Measurements from ENCODE around the gene FLRT2.

Gene FLRT2

DNA sequence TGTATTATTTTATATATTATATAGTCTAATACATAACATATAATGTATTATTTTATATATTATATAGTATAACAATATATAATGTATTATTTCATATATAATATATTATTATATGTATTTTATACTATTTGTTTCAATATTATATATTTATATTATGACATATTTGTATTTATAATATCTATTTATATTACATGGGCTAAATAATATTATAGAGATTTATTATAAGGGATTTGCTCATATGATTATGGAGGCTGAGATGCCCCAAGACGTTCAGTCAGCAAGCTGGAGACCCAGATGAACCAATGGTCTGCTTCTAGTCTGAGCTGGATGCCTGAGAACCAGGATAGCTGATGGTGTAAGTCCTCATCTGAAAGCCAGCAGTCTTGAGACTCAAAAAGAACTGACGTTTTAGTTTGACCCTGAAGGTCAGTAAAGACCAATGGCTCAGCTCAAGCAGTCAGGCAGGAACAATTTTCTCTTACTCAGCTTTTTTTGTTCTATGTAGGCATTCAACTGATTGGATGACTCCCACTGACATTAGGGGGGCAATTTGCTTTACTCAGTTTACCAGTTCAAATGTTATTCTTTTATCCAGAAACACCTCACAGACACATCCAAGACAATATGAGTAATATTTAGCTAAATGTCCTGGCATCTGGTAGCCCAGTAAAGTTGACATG, 130.4 kb downstream of the FLRT2 start:
- CTCF ChIA-PET, result no interaction called here
- Mint-ChIP-seq H3K36me3 (no peaks in the 10 kb centered on the region), H3K27me3 (no peaks in the 10 kb centered on the region), H3K27ac (no peak overlapping the region), H3K4me1 (no peaks in the 10 kb centered on the region), H3K9me3 (peaks cover 2% of the 10 kb centered on the region), H3K4me3 (no peak overlapping the region)
- DNase-seq, result no peak

DNA sequence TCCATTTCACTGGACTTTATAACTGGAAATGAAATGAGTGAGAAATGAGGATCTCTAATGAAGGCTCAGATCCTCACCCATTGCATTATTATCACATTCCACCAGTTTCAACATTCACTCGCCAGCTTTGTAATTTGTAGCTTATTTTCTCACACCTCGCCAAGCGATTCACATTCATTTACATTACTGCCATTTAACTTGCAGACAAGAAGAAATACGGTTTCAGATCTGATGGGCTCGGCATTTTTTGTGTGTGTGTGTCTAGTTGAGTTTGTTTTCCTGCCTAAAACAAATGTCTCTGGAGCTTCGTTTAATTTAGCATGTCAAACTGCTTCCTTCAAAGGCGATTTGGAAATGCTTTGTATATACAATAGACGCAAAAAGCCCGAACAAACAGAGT, 132.2 kb downstream of the FLRT2 start:
- CTCF ChIA-PET, result no interaction called here
- H3K36me3 Mint-ChIP-seq, result no peaks in the 10 kb centered on the region

DNA sequence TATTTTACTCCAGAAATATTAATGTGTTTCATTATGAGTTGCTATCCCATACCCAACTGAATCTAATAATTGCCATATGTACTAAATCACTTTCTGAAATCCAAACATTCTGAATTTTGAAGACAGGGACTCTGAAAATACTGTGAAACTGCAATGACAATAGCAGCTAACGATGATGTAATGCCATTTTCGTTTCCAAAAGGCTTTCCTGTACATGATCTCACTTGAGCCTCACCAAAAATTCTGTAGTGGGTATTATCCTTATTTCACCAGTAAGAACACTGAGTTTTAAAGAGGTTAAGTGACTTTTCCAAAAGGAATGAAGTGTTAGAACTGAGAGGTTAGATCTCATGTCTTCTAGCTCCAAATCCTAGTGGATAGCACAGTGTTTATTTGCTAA, 133.3 kb downstream of the FLRT2 start:
- H3K27ac Mint-ChIP-seq, result no peak overlapping the region

More for the DNA sequence above, 132.2 kb downstream of the FLRT2 start:
- Mint-ChIP-seq H3K27me3 (no peaks in the 10 kb centered on the region), H3K4me3 (no peak overlapping the region), H3K27ac (no peak overlapping the region), H3K4me1 (no peaks in the 10 kb centered on the region), H3K9me3 (peaks cover 2% of the 10 kb centered on the region)
- no peak for DNase-seq

GRCh38 chr14:85663667-85664066, 133.7 kb downstream of the FLRT2 start:
- no peak overlapping the region for H3K4me3 Mint-ChIP-seq
- DNase-seq, result no peak
- no peak overlapping the region for H3K27ac Mint-ChIP-seq
- peaks cover 3% of the 10 kb centered on the region for H3K9me3 Mint-ChIP-seq
- H3K27me3 Mint-ChIP-seq, result no peaks in the 10 kb centered on the region
- H3K4me1 Mint-ChIP-seq, result no peaks in the 10 kb centered on the region
- H3K36me3 Mint-ChIP-seq, result no peaks in the 10 kb centered on the region
- CTCF ChIA-PET, result no interaction called here

More for the DNA sequence above, 133.3 kb downstream of the FLRT2 start:
- Mint-ChIP-seq H3K9me3 (peaks cover 2% of the 10 kb centered on the region), H3K36me3 (no peaks in the 10 kb centered on the region), H3K4me3 (no peak overlapping the region), H3K4me1 (no peaks in the 10 kb centered on the region), H3K27me3 (no peaks in the 10 kb centered on the region)
- DNase-seq, result no peak
- CTCF ChIA-PET, result no interaction called here

- no peaks in the 10 kb centered on the region for H3K4me1 Mint-ChIP-seq
- DNase-seq, result no peak
- H3K27me3 Mint-ChIP-seq, result no peaks in the 10 kb centered on the region
- CTCF ChIA-PET, result no interaction called here
- H3K27ac Mint-ChIP-seq, result no peak overlapping the region
- H3K36me3 Mint-ChIP-seq, result no peaks in the 10 kb centered on the region
- no peak overlapping the region for H3K4me3 Mint-ChIP-seq
- peaks cover 2% of the 10 kb centered on the region for H3K9me3 Mint-ChIP-seq
These were observed 146.0 kb downstream of the FLRT2 start for GRCh38 chr14:85675957-85676356.

DNA sequence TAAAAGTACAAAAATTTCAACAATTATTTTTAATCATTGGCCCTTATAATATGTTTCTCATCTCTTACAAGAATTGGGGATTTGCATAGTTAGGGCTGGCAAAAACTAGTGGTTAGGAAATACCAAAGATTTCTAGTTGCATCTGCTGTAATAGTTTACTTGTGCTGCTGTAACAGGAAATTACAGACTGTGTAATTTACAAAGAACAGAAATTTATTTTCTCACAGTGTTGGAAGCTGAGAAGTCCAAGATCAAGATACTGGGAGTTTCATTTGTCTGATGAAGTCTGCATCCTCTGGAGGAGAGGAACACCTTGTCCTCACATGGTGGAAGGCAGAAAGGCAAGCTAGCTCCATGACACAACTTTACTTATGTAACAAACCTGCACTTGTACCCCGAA, 157.0 kb downstream of the FLRT2 start:
- Mint-ChIP-seq H3K36me3 (no peaks in the 10 kb centered on the region), H3K27me3 (no peaks in the 10 kb centered on the region), H3K4me3 (no peak overlapping the region), H3K9me3 (peaks cover 2% of the 10 kb centered on the region), H3K4me1 (no peaks in the 10 kb centered on the region), H3K27ac (no peak overlapping the region)
- CTCF ChIA-PET, result no interaction called here
- no peak for DNase-seq

DNA sequence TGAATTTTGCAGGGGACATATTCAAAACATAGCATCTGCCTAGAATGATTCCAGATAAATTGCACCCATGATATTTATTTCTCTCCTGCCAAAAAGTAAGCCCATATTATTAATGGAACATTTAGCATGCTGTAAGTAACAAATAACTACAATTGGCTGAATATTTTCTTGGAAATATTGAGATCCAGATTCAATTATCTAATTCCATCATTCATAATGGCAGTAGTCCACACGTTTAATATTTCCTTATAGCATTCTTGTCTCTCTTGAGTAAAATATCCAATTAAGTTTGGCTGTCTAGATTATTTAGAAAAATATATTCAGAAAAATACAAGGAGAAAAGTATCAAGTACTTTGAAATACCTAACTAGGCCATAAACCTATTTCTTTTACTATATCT, 157.5 kb downstream of the FLRT2 start:
- Mint-ChIP-seq H3K27ac (no peak overlapping the region), H3K4me3 (no peak overlapping the region), H3K36me3 (no peaks in the 10 kb centered on the region), H3K27me3 (no peaks in the 10 kb centered on the region), H3K9me3 (peaks cover 2% of the 10 kb centered on the region), H3K4me1 (no peaks in the 10 kb centered on the region)
- DNase-seq, result no peak
- CTCF ChIA-PET, result no interaction called here

DNA sequence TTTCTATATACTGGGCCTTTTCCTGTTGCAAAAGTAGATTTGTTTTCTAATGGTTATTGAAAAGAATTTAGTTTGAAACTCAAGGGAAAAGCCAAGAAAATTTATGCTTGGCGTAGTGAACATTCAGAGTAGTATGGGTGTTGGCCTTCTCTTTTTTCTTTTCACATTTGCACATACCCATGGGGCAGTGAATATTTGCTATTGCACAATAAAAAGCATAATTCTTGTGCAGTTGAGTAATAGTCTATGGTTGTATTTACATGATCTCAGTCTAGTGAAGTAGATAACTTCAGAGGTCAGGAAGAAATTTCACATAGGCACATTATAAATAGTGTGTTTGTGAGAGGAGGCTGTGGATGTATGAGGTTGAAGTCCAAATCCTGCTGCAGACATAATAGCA, 158.1 kb downstream of the FLRT2 start:
- peaks cover 2% of the 10 kb centered on the region for H3K9me3 Mint-ChIP-seq
- H3K36me3 Mint-ChIP-seq, result no peaks in the 10 kb centered on the region
- no peaks in the 10 kb centered on the region for H3K4me1 Mint-ChIP-seq
- H3K27me3 Mint-ChIP-seq, result no peaks in the 10 kb centered on the region
- H3K27ac Mint-ChIP-seq, result no peak overlapping the region
- CTCF ChIA-PET, result no interaction called here
- no peak overlapping the region for H3K4me3 Mint-ChIP-seq
- DNase-seq, result no peak

DNA sequence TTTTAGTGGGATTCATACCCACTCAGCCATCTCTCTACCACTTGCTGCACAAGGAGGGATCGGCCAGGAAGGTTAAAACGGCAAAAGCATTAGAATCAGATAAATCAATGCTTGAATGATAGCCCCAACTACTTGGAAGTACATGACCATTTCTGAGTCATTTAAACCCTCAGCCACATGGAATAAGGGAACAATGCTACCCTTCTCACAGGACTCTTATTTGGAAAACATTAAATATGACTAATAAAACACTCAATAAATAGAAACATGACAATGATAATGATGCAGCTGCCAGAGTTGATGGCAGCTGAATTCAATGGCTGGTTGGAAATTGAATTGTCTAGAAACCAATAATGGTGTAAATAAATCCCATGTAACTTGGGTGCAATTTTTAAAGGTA, 165.4 kb downstream of the FLRT2 start:
- no peaks in the 10 kb centered on the region for H3K27me3 Mint-ChIP-seq
- no peak for DNase-seq
- no peaks in the 10 kb centered on the region for H3K9me3 Mint-ChIP-seq
- H3K4me3 Mint-ChIP-seq, result no peak overlapping the region
- H3K36me3 Mint-ChIP-seq, result no peaks in the 10 kb centered on the region
- CTCF ChIA-PET, result no interaction called here
- no peaks in the 10 kb centered on the region for H3K4me1 Mint-ChIP-seq
- H3K27ac Mint-ChIP-seq, result no peak overlapping the region

- Mint-ChIP-seq H3K9me3 (peaks cover 2% of the 10 kb centered on the region), H3K4me1 (no peaks in the 10 kb centered on the region), H3K4me3 (no peak overlapping the region), H3K27me3 (no peaks in the 10 kb centered on the region), H3K36me3 (no peaks in the 10 kb centered on the region), H3K27ac (no peak overlapping the region)
- CTCF ChIA-PET, result no interaction called here
- DNase-seq, result no peak
These were observed 171.2 kb downstream of the FLRT2 start for GRCh38 chr14:85701116-85701515.

DNA sequence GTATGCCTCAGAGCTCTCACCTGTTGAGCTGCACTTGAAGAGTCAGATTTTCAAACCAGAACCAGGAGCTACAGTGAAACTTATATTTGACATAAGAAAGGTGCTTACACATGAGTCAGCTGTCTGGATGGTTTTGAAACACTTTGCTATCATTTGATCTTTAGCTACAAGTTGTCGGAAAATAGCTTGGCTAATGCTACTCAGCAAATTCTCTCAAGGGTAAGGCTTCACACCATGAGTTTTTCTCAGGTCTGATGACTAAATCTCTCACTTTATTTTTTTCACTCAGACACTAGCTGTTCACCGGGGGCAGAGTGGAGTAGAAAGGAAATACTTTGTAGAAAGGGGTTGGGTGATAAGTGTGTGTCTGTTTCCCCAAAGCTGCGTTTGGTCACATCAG, 171.8 kb downstream of the FLRT2 start:
- no peak overlapping the region for H3K27ac Mint-ChIP-seq
- no peaks in the 10 kb centered on the region for H3K4me1 Mint-ChIP-seq
- peaks cover 2% of the 10 kb centered on the region for H3K9me3 Mint-ChIP-seq
- CTCF ChIA-PET, result no interaction called here
- DNase-seq, result no peak
- H3K36me3 Mint-ChIP-seq, result no peaks in the 10 kb centered on the region
- no peaks in the 10 kb centered on the region for H3K27me3 Mint-ChIP-seq
- no peak overlapping the region for H3K4me3 Mint-ChIP-seq

DNA sequence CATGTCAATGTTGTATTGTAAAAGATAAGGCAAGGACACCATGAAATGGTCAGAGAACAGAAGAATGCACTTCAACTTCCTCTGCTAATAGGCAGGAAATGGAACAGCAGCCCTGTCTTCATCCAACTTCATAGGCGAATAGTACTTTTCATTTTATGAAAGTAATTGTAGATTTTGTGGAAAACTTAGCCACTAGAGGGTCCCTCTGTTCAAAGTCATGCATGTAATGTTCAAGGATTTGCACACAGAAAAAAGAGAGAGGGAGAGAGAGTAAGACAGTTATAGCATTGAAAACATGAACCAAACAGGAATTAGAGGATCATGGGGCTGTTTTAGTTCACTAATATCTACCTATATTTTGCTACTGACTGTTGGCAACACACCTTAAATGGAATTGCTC, 172.2 kb downstream of the FLRT2 start:
- H3K4me3 Mint-ChIP-seq, result no peak overlapping the region
- no peak overlapping the region for H3K27ac Mint-ChIP-seq
- CTCF ChIA-PET, result no interaction called here

GRCh38 chr14:85702997-85703396, 173.1 kb downstream of the FLRT2 start:
- Mint-ChIP-seq H3K27ac (no peak overlapping the region), H3K27me3 (no peaks in the 10 kb centered on the region), H3K9me3 (peaks cover 2% of the 10 kb centered on the region), H3K36me3 (no peaks in the 10 kb centered on the region), H3K4me3 (no peak overlapping the region), H3K4me1 (no peaks in the 10 kb centered on the region)
- CTCF ChIA-PET, result no interaction called here
- DNase-seq, result no peak

More for the DNA sequence above, 172.2 kb downstream of the FLRT2 start:
- Mint-ChIP-seq H3K27me3 (no peaks in the 10 kb centered on the region), H3K4me1 (no peaks in the 10 kb centered on the region), H3K9me3 (peaks cover 2% of the 10 kb centered on the region), H3K36me3 (no peaks in the 10 kb centered on the region)
- DNase-seq, result no peak

Data from activated naive CD4-positive, alpha-beta T cell treated with anti-CD3 and anti-CD28 coated beads, Interleukin-2, amount 10 ng/mL, durations not matched to agents 7 days and 5 days (primary cell).